Bronchial epithelial cell (primary cell): ENCODE measurements around the gene CARNS1. TPM values are rescaled to one million over a fixed set of nuclear protein-coding genes. Genes with fewer than 3 reads are reported as not detected.
A peak's percentile ranks its signal among the peaks of the same experiment; 100 is the strongest.
"Not testable (repeated sequence)": the region's sequence is repeated elsewhere in the genome, so short reads cannot be mapped to it uniquely, and the experiment has no call there.

Experiments
- DNase-seq: peaks from one replicate; pipeline ENCODE4 v3.0.0-alpha.2; 2010; ENCODE audit warnings: low read depth
- FAIRE-seq: peaks from 2 replicates; lab custom pipeline; 2011; peaks lifted over from hg19 to GRCh38; lab: Jason Lieb, UNC
- H3K27me3 ChIP-seq: 2 replicates; pipeline ENCODE4 v1.5.1; 2011; ENCODE audit warnings: low read length; ENCODE audit not compliant: control insufficient read depth, insufficient read depth
- H3K36me3 ChIP-seq: 2 replicates; pipeline ENCODE4 v1.5.1; 2011; ENCODE audit warnings: low read length; ENCODE audit not compliant: control insufficient read depth, insufficient read depth
- H3K4me3 ChIP-seq: 2 replicates; pipeline ENCODE4 v1.5.1; 2011; ENCODE audit warnings: mild to moderate bottlenecking, low read depth, low read length, control low read depth
- CTCF ChIP-seq: IDR thresholded peaks from 2 replicates; pipeline ENCODE4 v1.5.1; 2011; ENCODE audit warnings: mild to moderate bottlenecking, moderate library complexity, low read length, control low read depth, inconsistent platforms; ENCODE audit not compliant: insufficient read depth, severe bottlenecking
- total RNA-seq: library from RNA; depleted of rRNA; stranded (reverse); fragments of >200 nt; gene quantifications from 2 replicates; pipeline ENCODE4 v1.2.1, GENCODE V29; 2014

Gene CARNS1
- total RNA-seq, 1 donor from 2014 or later = under 0.01 TPM

GRCh38 chr11:67458266-67458665 lies 42.8 kb downstream of the CARNS1 start:
- TF ChIP-seq CTCF = no peak
- H3K36me3 ChIP-seq = no peaks in the 10 kb centered on the region
- DNase-seq (no peak), FAIRE-seq (no peak)
- H3K4me3 ChIP-seq = no peak overlapping the region
- H3K27me3 ChIP-seq = no peaks in the 10 kb centered on the region

- FAIRE-seq = no peak
- no peak for TF ChIP-seq CTCF
- Histone ChIP-seq H3K36me3 (peaks cover 7% of the 10 kb centered on the region), H3K4me3 (no peak overlapping the region), H3K27me3 (no peaks in the 10 kb centered on the region)
- no peak for DNase-seq
Observed at GRCh38 chr11:67463186-67463585, 47.7 kb downstream of the CARNS1 start.

GRCh38 chr11:67463680-67464410 lies 48.4 kb downstream of the CARNS1 start:
- FAIRE-seq (no peak), DNase-seq (peak; percentile 60)
- no peak for TF ChIP-seq CTCF
- Histone ChIP-seq H3K27me3 (no peaks in the 10 kb centered on the region), H3K4me3 (no peak overlapping the region), H3K36me3 (peaks cover 7% of the 10 kb centered on the region)

GRCh38 chr11:67464411-67465188 lies 49.1 kb downstream of the CARNS1 start:
- TF ChIP-seq CTCF = no peak
- FAIRE-seq = no peak
- Histone ChIP-seq H3K27me3 (no peaks in the 10 kb centered on the region), H3K4me3 (peak overlapping the region; percentile 62), H3K36me3 (peaks cover 7% of the 10 kb centered on the region)
- peak; percentile 83 for DNase-seq

DNA sequence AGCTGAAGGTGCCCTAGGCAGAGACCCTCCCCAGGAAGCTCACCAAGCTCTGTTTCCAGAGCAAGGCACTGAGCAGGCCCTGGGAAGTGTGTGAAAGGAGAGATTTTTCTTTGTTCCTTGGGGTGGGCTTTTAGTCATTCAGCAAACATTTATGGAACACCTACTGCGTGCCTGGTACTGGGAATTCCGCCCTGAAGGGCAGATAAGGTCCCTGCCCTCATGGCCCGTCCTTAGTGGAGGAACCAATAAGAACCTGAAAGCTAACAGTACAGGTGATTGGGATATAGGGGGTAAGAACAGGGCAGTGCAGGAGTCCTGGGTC lies 49.7 kb downstream of the CARNS1 start:
- no peak for TF ChIP-seq CTCF
- peak; percentile 48 for DNase-seq
- no peak for FAIRE-seq
- Histone ChIP-seq H3K36me3 (peaks cover 7% of the 10 kb centered on the region), H3K4me3 (peak overlapping the region; percentile 62), H3K27me3 (no peaks in the 10 kb centered on the region)

DNA sequence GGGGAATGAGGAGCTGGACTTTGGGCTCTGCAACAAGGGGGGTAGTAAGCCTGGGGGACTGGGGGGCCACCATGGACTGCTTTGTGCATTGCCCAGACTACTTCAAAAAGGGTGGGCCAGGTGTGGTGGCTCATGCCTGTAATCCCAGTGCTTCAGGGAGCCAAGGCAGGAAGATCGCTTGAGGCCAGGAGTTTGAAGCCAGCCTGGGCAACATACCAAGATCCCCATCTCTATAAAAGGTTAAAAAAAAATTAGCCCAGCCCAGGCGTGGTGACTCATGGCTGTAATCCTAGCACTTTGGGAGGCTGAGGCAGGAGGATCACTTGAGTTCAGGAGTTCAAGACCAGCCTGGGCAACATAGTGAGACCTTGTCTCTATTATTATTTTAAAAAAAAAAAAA lies 50.1 kb downstream of the CARNS1 start:
- peak; percentile 50 for DNase-seq
- peak overlapping the region; percentile 62 for H3K4me3 ChIP-seq
- H3K27me3 ChIP-seq, H3K36me3 ChIP-seq, FAIRE-seq: not testable (repeated sequence)
